Left lung (tissue), 10 donors: ENCODE measurements around the gene RPS6KA2. TPM values are rescaled to one million over a fixed set of nuclear protein-coding genes. Genes with fewer than 3 reads are reported as not detected.
"Not testable (repeated sequence)": the region's sequence is repeated elsewhere in the genome, so short reads cannot be mapped to it uniquely, and the experiment has no call there.

Source experiments
- ATAC-seq: fragments of 200-7000 bp; cut with Tn5 transposase; one replicate; pipeline ENCODE4 v1.9.1; 2020; ENCODE audit warnings: moderate library complexity
- DNase-seq, 4 donors: peaks; one replicate each; pipeline ENCODE4 v3.0.0-alpha.2; 2013 to 2020
- H3K27ac ChIP-seq, 2 donors: fragments of 200-600 bp; sonication (generic) in 1 of 2; one replicate each; pipeline versions ENCODE4 v1.5.0 to v1.8.0; 2020 to 2021
- H3K27me3 ChIP-seq, 2 donors: fragments of 200-600 bp; sonication (generic) in 1 of 2; one replicate each; pipeline versions ENCODE4 v1.5.0 to v1.8.0; 2020 to 2021
- H3K36me3 ChIP-seq, 2 donors: fragments of 200-600 bp; sonication (generic) in 1 of 2; one replicate each; pipeline versions ENCODE4 v1.5.0 to v1.8.0; 2020 to 2021
- H3K4me1 ChIP-seq, 2 donors: fragments of 200-600 bp; one replicate each; pipeline ENCODE4 v1.8.0; 2021
- H3K4me3 ChIP-seq, 2 donors: fragments of 200-600 bp; sonication (generic) in 1 of 2; one replicate each; pipeline versions ENCODE4 v1.5.0 to v1.8.0; 2020 to 2021; ENCODE audit warnings: mild to moderate bottlenecking in 1 of 2
- H3K9me3 ChIP-seq, 2 donors: fragments of 200-600 bp; sonication (generic) in 1 of 2; one replicate each; pipeline versions ENCODE4 v1.5.0 to v1.8.0; 2020 to 2021
- CTCF ChIP-seq, 2 donors: fragments of 200-600 bp; sonication (generic) in 1 of 2; IDR thresholded peaks; one replicate each; pipeline versions ENCODE4 v1.5.0 to v1.8.0; 2021; ENCODE audit warnings: antibody characterized with exemption in 2 of 2
- intact Hi-C, 2 donors: fragments of 100-400 bp; cut with DNase I; formaldehyde crosslinking; loops; one replicate each; pipeline versions ENCODE4 v1.11.2 to v1.14.2; 2022
- polyA plus RNA-seq, 6 donors: library from polyadenylated mRNA; unstranded; fragments of 120-200 nt; gene quantifications; one replicate each; pipeline ENCODE4 v1.2.1, GENCODE V29; 2013; ENCODE audit not compliant: insufficient read length in 6 of 6
- total RNA-seq, 2 donors: library from RNA; stranded (reverse); fragmentation: NEBNext Ultra II Directional; extraction: Animal tissue kit (Norgen Biotek cat#: 25700); gene quantifications; one replicate each; pipeline ENCODE4 v1.2.1, GENCODE V29; 2021
- donor health status: DM: no; HTN: yes; CAD: no.
- donor health status: DM: no; HTN: no; CAD: no.

RPS6KA2 gene
- total and polyA plus RNA-seq, 8 donors, result 42.0 to 160 (median 48.0) TPM

GRCh38 chr6:166386111-166386510 is 240.9 kb downstream of the RPS6KA2 start:
- Histone ChIP-seq H3K4me1 (peaks cover 3 to 19% of the 10 kb centered on the region in 2 donors), H3K9me3 (no peaks in the 10 kb centered on the region), H3K36me3 (no peaks in the 10 kb centered on the region), H3K27ac (no peak overlapping the region), H3K4me3 (no peak overlapping the region), H3K27me3 (no peaks in the 10 kb centered on the region)
- DNase-seq (no peak), ATAC-seq (no peak)
- TF ChIP-seq CTCF (IDR thresholded peaks at IDR 0.05), result no peak
- intact Hi-C loops, result no loop called here

GRCh38 chr6:166383802-166384363 is 243.2 kb downstream of the RPS6KA2 start:
- ATAC-seq, H3K27me3 ChIP-seq, H3K9me3 ChIP-seq, intact Hi-C loops, H3K36me3 ChIP-seq: not testable (repeated sequence)
- peak overlapping the region; percentile 92 for H3K4me3 ChIP-seq
- H3K4me1 ChIP-seq, result peaks cover 7 to 19% of the 10 kb centered on the region in 2 donors
- peak overlapping the region; percentile 89 to 91 for H3K27ac ChIP-seq
- peak in 1 of 2 donors; percentile 20 for TF ChIP-seq CTCF (IDR thresholded peaks at IDR 0.05)
- DNase-seq, result peak in 1 of 4 donors; percentile 82

GRCh38 chr6:166382933-166383801 is 243.9 kb downstream of the RPS6KA2 start, which contains the start of gene MPC1:
Gene MPC1 (minus strand): TSS chr6:166382940. CDS start chr6:166382876, 64 bp downstream.
- intact Hi-C loops, result no loop called here
- Histone ChIP-seq H3K27ac (peak within 1 kb of the TSS; percentile 89 to 91), H3K36me3 (no peaks in the 10 kb centered on the region), H3K4me1 (peaks cover 7 to 16% of the 10 kb centered on the region in 2 donors), H3K9me3 (no peaks in the 10 kb centered on the region), H3K4me3 (peak within 1 kb of the TSS; percentile 92), H3K27me3 (no peaks in the 10 kb centered on the region)
- peak; percentile 95 to 99 (median 97) for DNase-seq
- TF ChIP-seq CTCF (IDR thresholded peaks at IDR 0.05), result no peak
- ATAC-seq, result peak; percentile 94

- DNase-seq, result no peak
- H3K36me3 ChIP-seq, result no peaks in the 10 kb centered on the region
- intact Hi-C loops, result no loop called here
- H3K4me1 ChIP-seq, result peaks cover 4 to 10% of the 10 kb centered on the region in 2 donors
- no peak for TF ChIP-seq CTCF (IDR thresholded peaks at IDR 0.05)
- H3K27me3 ChIP-seq, result no peaks in the 10 kb centered on the region
- no peaks in the 10 kb centered on the region for H3K9me3 ChIP-seq
- H3K27ac ChIP-seq, result peak overlapping the region; percentile 89 to 91
- peak; percentile 6 for ATAC-seq
- peak overlapping the region; percentile 92 for H3K4me3 ChIP-seq
Observed at GRCh38 chr6:166382500-166382932, 244.5 kb downstream of the RPS6KA2 start.
